ENCODE measurements around the gene ZNF132. TPM values are rescaled to one million over a fixed set of nuclear protein-coding genes. Genes with fewer than 3 reads are reported as not detected.

Gene ZNF132
- total RNA-seq, 1 experiment from 2014 or later, result not detected

DNA sequence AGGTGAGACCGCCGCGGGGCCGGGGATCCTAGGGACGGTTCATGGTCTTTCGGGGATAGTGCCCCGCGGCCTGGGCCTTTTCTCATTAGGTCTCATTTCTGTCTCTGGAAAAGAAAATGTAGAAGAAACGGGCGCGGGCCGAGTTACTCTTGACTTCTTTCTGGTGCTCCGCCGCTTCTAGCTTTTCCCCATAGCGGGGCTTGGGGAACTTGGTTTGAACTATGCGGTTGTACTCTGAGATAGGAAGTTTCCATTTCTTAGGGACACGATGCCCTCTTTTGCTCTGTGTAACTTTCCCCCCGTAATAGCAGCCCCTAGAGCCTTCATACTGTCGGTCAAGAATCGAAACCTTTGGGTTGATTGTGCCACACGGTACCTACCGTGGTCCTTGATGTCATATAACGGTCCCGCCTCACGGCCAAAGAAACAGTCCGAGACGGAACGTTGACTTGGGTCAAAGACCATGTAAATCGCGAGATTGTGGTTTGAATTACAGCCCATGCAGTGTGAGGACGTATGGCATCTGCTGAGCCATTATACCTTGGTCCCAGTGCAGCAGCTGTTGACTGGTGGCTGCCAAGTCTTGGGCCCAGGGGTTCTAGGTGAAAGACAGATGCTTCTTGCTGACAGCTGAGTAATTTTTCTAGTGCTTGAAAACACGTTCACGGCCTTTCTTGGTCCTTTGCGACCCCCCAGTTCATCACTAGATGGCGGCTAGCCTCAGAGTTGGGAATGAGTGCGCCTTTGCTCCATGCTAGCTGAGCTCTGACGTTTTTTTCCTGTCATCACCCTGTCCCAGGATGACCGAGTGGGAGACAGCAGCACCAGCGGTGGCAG lies 52.4 kb downstream of the ZNF132 start:
- Histone ChIP-seq H2AFZ (ENCODE audit: low read depth, low read length, poor library complexity, severe bottlenecking) (no peak overlapping the region), H3K36me3 (ENCODE audit: control insufficient read depth in 1 of 2, insufficient read depth in 2 of 2, low read length in 2 of 2) (peaks cover 21 to 47% of the 10 kb centered on the region in 2 experiments; a peak in 3 of 4 replicates), H3K27ac (ENCODE audit: low read depth, low read length) (peak overlapping the region; percentile 97), H3K4me2 (ENCODE audit: low read length) (peak overlapping the region; percentile 94), H3K4me3 (replicated peaks in 1 of 2; ENCODE audit: low read depth in 1 of 2, low read length in 2 of 2) (peak overlapping the region; percentile 62 to 96), H3K9ac (ENCODE audit: low read length) (peak overlapping the region; percentile 100), H3K27me3 (ENCODE audit: insufficient read depth, low read length) (no peaks in the 10 kb centered on the region), H3K9me3 (ENCODE audit: control insufficient read depth in 1 of 2, insufficient read depth in 1 of 2, low read depth in 1 of 2, low read length in 2 of 2) (no peaks in the 10 kb centered on the region), H3K9me2 (ENCODE audit: insufficient read depth) (no peaks in the 10 kb centered on the region), H4K20me1 (ENCODE audit: insufficient read depth) (peaks cover 30% of the 10 kb centered on the region; the same call in 1 of the 2 replicates), H3K4me1 (ENCODE audit: control insufficient read depth in 1 of 2, insufficient read depth in 2 of 2, low read length in 2 of 2) (peaks cover 19 to 53% of the 10 kb centered on the region in 2 experiments), H3K79me2 (ENCODE audit: insufficient read depth, low read length) (peaks cover 67% of the 10 kb centered on the region)
- ATAC-seq (no peak), DNase-seq (ENCODE audit: low read depth, low spot score) (no peak)
- RAD21 ChIA-PET (ENCODE audit: low non-redundant PET in 1 of 2, low total read pairs in 2 of 2, uncharacterized antibody in 2 of 2, unreplicated experiment in 2 of 2), result no interaction called here
- intact Hi-C loops (cut with micrococcal nuclease), result no loop called here
- BruUV-seq (replicated peaks), result TSS peak; percentile 61
- POLR2A ChIA-PET, result interaction anchor here (0.7 kb wide), 1 partner anchor 25 kb away, joined by 3 read pairs; the partner anchor contains the start of gene ZNF497
- CTCF ChIA-PET, result interaction anchor here (0.6 kb wide), 1 partner anchor 160 kb away, joined by 3 read pairs; no protein-coding TSS in a partner anchor
- TF ChIP-seq YY1 (IDR thresholded peaks at IDR 0.05; ENCODE audit: extremely low read depth, insufficient replicate concordance, low read depth, low read length), result no peak
- TF ChIP-seq, protein P1, sequence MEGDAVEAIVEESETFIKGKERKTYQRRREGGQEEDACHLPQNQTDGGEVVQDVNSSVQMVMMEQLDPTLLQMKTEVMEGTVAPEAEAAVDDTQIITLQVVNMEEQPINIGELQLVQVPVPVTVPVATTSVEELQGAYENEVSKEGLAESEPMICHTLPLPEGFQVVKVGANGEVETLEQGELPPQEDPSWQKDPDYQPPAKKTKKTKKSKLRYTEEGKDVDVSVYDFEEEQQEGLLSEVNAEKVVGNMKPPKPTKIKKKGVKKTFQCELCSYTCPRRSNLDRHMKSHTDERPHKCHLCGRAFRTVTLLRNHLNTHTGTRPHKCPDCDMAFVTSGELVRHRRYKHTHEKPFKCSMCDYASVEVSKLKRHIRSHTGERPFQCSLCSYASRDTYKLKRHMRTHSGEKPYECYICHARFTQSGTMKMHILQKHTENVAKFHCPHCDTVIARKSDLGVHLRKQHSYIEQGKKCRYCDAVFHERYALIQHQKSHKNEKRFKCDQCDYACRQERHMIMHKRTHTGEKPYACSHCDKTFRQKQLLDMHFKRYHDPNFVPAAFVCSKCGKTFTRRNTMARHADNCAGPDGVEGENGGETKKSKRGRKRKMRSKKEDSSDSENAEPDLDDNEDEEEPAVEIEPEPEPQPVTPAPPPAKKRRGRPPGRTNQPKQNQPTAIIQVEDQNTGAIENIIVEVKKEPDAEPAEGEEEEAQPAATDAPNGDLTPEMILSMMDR (IDR thresholded peaks at IDR 0.05 in 2 of 3, conservative IDR thresholded peaks at IDR 0.05 in 1 of 3; ENCODE audit: borderline replicate concordance in 1 of 3, insufficient read depth in 1 of 3, low read depth in 2 of 3, low read length in 2 of 3), result no peak
- TF ChIP-seq SIN3A (IDR thresholded peaks at IDR 0.05; ENCODE audit: low read depth), result no peak
- TF ChIP-seq, protein P2, sequence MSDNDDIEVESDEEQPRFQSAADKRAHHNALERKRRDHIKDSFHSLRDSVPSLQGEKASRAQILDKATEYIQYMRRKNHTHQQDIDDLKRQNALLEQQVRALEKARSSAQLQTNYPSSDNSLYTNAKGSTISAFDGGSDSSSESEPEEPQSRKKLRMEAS (IDR thresholded peaks at IDR 0.05), result no peak
- no peak for TF ChIP-seq POLR2AphosphoS5 (IDR thresholded peaks at IDR 0.05; ENCODE audit: low read depth, low read length)
- no peak for TF ChIP-seq EGR1 (IDR thresholded peaks at IDR 0.05; ENCODE audit: low read depth)
- TF ChIP-seq ZNF274 (IDR thresholded peaks at IDR 0.05; ENCODE audit: low read depth, low read length), result no peak
- TF ChIP-seq, protein P3, sequence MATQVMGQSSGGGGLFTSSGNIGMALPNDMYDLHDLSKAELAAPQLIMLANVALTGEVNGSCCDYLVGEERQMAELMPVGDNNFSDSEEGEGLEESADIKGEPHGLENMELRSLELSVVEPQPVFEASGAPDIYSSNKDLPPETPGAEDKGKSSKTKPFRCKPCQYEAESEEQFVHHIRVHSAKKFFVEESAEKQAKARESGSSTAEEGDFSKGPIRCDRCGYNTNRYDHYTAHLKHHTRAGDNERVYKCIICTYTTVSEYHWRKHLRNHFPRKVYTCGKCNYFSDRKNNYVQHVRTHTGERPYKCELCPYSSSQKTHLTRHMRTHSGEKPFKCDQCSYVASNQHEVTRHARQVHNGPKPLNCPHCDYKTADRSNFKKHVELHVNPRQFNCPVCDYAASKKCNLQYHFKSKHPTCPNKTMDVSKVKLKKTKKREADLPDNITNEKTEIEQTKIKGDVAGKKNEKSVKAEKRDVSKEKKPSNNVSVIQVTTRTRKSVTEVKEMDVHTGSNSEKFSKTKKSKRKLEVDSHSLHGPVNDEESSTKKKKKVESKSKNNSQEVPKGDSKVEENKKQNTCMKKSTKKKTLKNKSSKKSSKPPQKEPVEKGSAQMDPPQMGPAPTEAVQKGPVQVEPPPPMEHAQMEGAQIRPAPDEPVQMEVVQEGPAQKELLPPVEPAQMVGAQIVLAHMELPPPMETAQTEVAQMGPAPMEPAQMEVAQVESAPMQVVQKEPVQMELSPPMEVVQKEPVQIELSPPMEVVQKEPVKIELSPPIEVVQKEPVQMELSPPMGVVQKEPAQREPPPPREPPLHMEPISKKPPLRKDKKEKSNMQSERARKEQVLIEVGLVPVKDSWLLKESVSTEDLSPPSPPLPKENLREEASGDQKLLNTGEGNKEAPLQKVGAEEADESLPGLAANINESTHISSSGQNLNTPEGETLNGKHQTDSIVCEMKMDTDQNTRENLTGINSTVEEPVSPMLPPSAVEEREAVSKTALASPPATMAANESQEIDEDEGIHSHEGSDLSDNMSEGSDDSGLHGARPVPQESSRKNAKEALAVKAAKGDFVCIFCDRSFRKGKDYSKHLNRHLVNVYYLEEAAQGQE (IDR thresholded peaks at IDR 0.05; ENCODE audit: low read depth), result no peak
- TF ChIP-seq ZFX (IDR thresholded peaks at IDR 0.05), result no peak
- no peak for TF ChIP-seq RAD21 (IDR thresholded peaks at IDR 0.05; ENCODE audit: low read depth)
- TF ChIP-seq EZH2phosphoT487 (IDR thresholded peaks at IDR 0.05; ENCODE audit: borderline replicate concordance), result no peak
- TF ChIP-seq TCF7L2 (IDR thresholded peaks at IDR 0.05; ENCODE audit: borderline replicate concordance, extremely low read depth, insufficient read depth, insufficient read length), result no peak

Data from HCT116 (cell line).